ENCODE results near the gene TSSK2. TPM values are rescaled to one million over a fixed set of nuclear protein-coding genes. Genes with fewer than 3 reads are reported as not detected.

TSSK2 gene
- total and polyA plus RNA-seq, 2 of the 8 experiments (the other 6 are each of a cell fraction or from before 2014, with no cell fraction given) = not detected

GRCh38 chr22:19133561-19133960, 2.5 kb downstream of the TSSK2 start (continued):
- TF ChIP-seq CHD7 (IDR thresholded peaks at IDR 0.05; ENCODE audit: insufficient replicate concordance, low read length) (no peak), SUZ12 (IDR thresholded peaks at IDR 0.05; ENCODE audit: low read length) (no peak)

All from H1 (cell line).